ENCODE results near the gene BRAT1. TPM values are rescaled to one million over a fixed set of nuclear protein-coding genes. Genes with fewer than 3 reads are reported as not detected.

The BRAT1 gene
- total and polyA plus RNA-seq, 8 donors, result 22.5 to 41.4 (median 28.0) TPM

- peaks cover 5 to 9% of the 10 kb centered on the region in 2 donors for H3K4me1 ChIP-seq
- H3K4me3 ChIP-seq, result no peak overlapping the region
- H3K27me3 ChIP-seq, result no peaks in the 10 kb centered on the region
- TF ChIP-seq CTCF (IDR thresholded peaks at IDR 0.05), result no peak
- intact Hi-C loops (cut with DNase I), result no loop called here
- peaks cover 0 to 56% of the 10 kb centered on the region in 2 donors for H3K36me3 ChIP-seq
- ATAC-seq, result no peak
- no peak for DNase-seq
- H3K27ac ChIP-seq, result no peak overlapping the region
- H3K9me3 ChIP-seq, result no peaks in the 10 kb centered on the region
Measured at GRCh38 chr7:2572101-2572842, 16.9 kb upstream of the BRAT1 start.

GRCh38 chr7:2571409-2571808 is 16.1 kb upstream of the BRAT1 start:
- ATAC-seq (no peak), DNase-seq (peak in 1 of 4 donors; percentile 39)
- intact Hi-C loops (cut with DNase I), result no loop called here
- Histone ChIP-seq H3K4me3 (no peak overlapping the region), H3K27ac (no peak overlapping the region), H3K9me3 (no peaks in the 10 kb centered on the region), H3K27me3 (no peaks in the 10 kb centered on the region), H3K36me3 (peaks cover 0 to 54% of the 10 kb centered on the region in 2 donors), H3K4me1 (peaks cover 5 to 15% of the 10 kb centered on the region in 2 donors)
- TF ChIP-seq CTCF (IDR thresholded peaks at IDR 0.05), result no peak

GRCh38 chr7:2570021-2570420 is 14.7 kb upstream of the BRAT1 start:
- intact Hi-C loops (cut with DNase I), result no loop called here
- peaks cover 5 to 15% of the 10 kb centered on the region in 2 donors for H3K4me1 ChIP-seq
- no peak overlapping the region for H3K4me3 ChIP-seq
- H3K9me3 ChIP-seq, result no peaks in the 10 kb centered on the region
- TF ChIP-seq CTCF (IDR thresholded peaks at IDR 0.05), result no peak
- H3K36me3 ChIP-seq, result peaks cover 0 to 42% of the 10 kb centered on the region in 2 donors
- no peak for ATAC-seq
- no peaks in the 10 kb centered on the region for H3K27me3 ChIP-seq
- H3K27ac ChIP-seq, result no peak overlapping the region
- peak in 1 of 4 donors; percentile 5 for DNase-seq

GRCh38 chr7:2569421-2569820 is 14.1 kb upstream of the BRAT1 start:
- no peak overlapping the region for H3K27ac ChIP-seq
- no peak for ATAC-seq
- peaks cover 5 to 15% of the 10 kb centered on the region in 2 donors for H3K4me1 ChIP-seq
- TF ChIP-seq CTCF (IDR thresholded peaks at IDR 0.05), result no peak
- no peaks in the 10 kb centered on the region for H3K27me3 ChIP-seq
- peaks cover 0 to 36% of the 10 kb centered on the region in 2 donors for H3K36me3 ChIP-seq
- intact Hi-C loops (cut with DNase I), result loop anchor here in 1 of 2 donors (10.0 kb wide), 2 partner anchors 95 to 115 kb away; partner anchors contain the start of genes AMZ1 and GRIFIN
- no peak overlapping the region for H3K4me3 ChIP-seq
- no peaks in the 10 kb centered on the region for H3K9me3 ChIP-seq
- no peak for DNase-seq

GRCh38 chr7:2568521-2569223 is 13.3 kb upstream of the BRAT1 start:
- H3K27me3 ChIP-seq, result no peaks in the 10 kb centered on the region
- intact Hi-C loops (cut with DNase I), result loop anchor here in 1 of 2 donors (10.0 kb wide), 2 partner anchors 94 to 116 kb away; partner anchors contain the start of genes AMZ1 and GRIFIN
- peaks cover 5 to 15% of the 10 kb centered on the region in 2 donors for H3K4me1 ChIP-seq
- H3K9me3 ChIP-seq, result no peaks in the 10 kb centered on the region
- peaks cover 0 to 28% of the 10 kb centered on the region in 2 donors for H3K36me3 ChIP-seq
- TF ChIP-seq CTCF (IDR thresholded peaks at IDR 0.05), result no peak
- H3K27ac ChIP-seq, result no peak overlapping the region
- no peak overlapping the region for H3K4me3 ChIP-seq
- ATAC-seq (no peak), DNase-seq (peak in 1 of 4 donors; percentile 61)

Data from left lung (tissue), 10 donors.